Progenitor cell of endocrine pancreas (in vitro differentiated cells): ENCODE results near the gene CHN2. TPM values are rescaled to one million over a fixed set of nuclear protein-coding genes. Genes with fewer than 3 reads are reported as not detected.

Experiments
- DNase-seq: peaks from one replicate; pipeline ENCODE4 v3.0.0; 2021; ENCODE audit warnings: low spot score; ENCODE audit not compliant: unreplicated experiment
- H3K27ac Mint-ChIP-seq: 2 replicates; pipeline ENCODE4 v1.8.0; 2021; ENCODE audit warnings: mild to moderate bottlenecking, moderate library complexity, mixed read lengths
- H3K27me3 Mint-ChIP-seq: 2 replicates; pipeline ENCODE4 v1.8.0; 2021; ENCODE audit warnings: mixed read lengths
- H3K36me3 Mint-ChIP-seq: 2 replicates; pipeline ENCODE4 v1.8.0; 2022; ENCODE audit warnings: mixed read lengths; ENCODE audit not compliant: insufficient read depth
- H3K4me1 Mint-ChIP-seq: 2 replicates; pipeline ENCODE4 v1.8.0; 2021; ENCODE audit warnings: low read depth, mixed read lengths
- H3K4me3 Mint-ChIP-seq: 2 replicates; pipeline ENCODE4 v1.8.0; 2021; ENCODE audit warnings: low read depth, mild to moderate bottlenecking, moderate library complexity, mixed read lengths
- H3K9me3 Mint-ChIP-seq: 2 replicates; pipeline ENCODE4 v1.8.0; 2021; ENCODE audit warnings: low read depth, mixed read lengths
- total RNA-seq: library from RNA; stranded (reverse); gene quantifications from 2 replicates; pipeline ENCODE4 v1.2.1, GENCODE V29; 2021
- TF ChIP-seq, protein P1 (sequence below): fragments of 200-600 bp; sonication (generic); IDR thresholded peaks from one replicate; pipeline ENCODE4 v1.5.0; 2021; ENCODE audit warnings: antibody characterized with exemption, mild to moderate bottlenecking; ENCODE audit not compliant: unreplicated experiment

CHN2 gene
- total RNA-seq, 1 donor from 2014 or later = 22.0 TPM

GRCh38 chr7:29344334-29344978, 149.9 kb downstream of the CHN2 start:
- H3K27me3 Mint-ChIP-seq = no peaks in the 10 kb centered on the region
- H3K36me3 Mint-ChIP-seq = no peaks in the 10 kb centered on the region
- no peak overlapping the region for H3K27ac Mint-ChIP-seq
- H3K4me3 Mint-ChIP-seq = no peak overlapping the region
- no peak for DNase-seq
- TF ChIP-seq, protein P1, sequence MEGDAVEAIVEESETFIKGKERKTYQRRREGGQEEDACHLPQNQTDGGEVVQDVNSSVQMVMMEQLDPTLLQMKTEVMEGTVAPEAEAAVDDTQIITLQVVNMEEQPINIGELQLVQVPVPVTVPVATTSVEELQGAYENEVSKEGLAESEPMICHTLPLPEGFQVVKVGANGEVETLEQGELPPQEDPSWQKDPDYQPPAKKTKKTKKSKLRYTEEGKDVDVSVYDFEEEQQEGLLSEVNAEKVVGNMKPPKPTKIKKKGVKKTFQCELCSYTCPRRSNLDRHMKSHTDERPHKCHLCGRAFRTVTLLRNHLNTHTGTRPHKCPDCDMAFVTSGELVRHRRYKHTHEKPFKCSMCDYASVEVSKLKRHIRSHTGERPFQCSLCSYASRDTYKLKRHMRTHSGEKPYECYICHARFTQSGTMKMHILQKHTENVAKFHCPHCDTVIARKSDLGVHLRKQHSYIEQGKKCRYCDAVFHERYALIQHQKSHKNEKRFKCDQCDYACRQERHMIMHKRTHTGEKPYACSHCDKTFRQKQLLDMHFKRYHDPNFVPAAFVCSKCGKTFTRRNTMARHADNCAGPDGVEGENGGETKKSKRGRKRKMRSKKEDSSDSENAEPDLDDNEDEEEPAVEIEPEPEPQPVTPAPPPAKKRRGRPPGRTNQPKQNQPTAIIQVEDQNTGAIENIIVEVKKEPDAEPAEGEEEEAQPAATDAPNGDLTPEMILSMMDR = no peak
- peaks cover 13% of the 10 kb centered on the region for H3K4me1 Mint-ChIP-seq
- H3K9me3 Mint-ChIP-seq = no peaks in the 10 kb centered on the region

DNA sequence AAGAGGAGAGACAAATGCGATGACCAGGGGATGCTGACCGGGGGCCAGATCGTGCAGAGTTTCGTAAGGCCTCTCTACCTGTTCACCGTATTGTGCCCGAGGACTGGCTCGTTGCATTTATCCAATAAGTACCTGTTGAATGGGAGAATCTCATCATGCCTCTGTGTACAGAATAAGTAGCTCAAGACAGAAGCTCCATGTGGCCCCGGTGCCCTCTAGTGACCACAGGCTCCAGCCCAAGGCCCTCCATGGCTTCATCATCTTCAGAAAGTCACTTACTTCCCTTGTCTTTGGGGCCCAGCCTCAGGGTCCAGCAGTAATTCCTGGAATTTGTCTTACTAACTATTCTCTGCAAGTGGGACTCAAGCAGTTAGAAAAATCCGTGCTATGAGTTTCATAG, 151.0 kb downstream of the CHN2 start:
- Mint-ChIP-seq H3K4me3 (no peak overlapping the region), H3K4me1 (peaks cover 13% of the 10 kb centered on the region), H3K27me3 (no peaks in the 10 kb centered on the region), H3K27ac (no peak overlapping the region), H3K9me3 (no peaks in the 10 kb centered on the region), H3K36me3 (no peaks in the 10 kb centered on the region)
- no peak for DNase-seq
- TF ChIP-seq, protein P1 = peak; percentile 59

- H3K27ac Mint-ChIP-seq = no peak overlapping the region
- H3K4me1 Mint-ChIP-seq = peaks cover 6% of the 10 kb centered on the region
- H3K4me3 Mint-ChIP-seq = no peak overlapping the region
- no peaks in the 10 kb centered on the region for H3K9me3 Mint-ChIP-seq
- TF ChIP-seq, protein P1 = no peak
- H3K36me3 Mint-ChIP-seq = no peaks in the 10 kb centered on the region
- H3K27me3 Mint-ChIP-seq = no peaks in the 10 kb centered on the region
- DNase-seq = no peak
These were observed 151.8 kb downstream of the CHN2 start for GRCh38 chr7:29346231-29346978.

DNA sequence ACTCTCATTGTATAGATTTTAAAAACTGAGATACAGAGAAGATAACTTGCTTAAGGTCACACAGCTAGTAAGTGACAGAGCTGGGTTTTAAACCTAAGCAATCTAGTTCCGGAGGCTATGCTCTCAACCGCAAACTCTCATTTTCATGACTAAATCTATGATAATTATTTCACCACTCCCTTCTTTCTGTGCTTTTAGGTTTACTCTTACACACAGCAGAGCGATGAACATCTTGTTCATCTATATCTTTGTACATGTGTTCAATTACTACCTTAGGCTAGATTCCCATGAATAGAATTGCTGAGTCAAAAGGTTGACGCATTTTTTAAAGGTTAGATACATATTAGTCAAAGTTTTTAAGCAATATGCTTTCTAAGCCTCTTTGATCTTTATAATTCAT, 154.8 kb downstream of the CHN2 start:
- Mint-ChIP-seq H3K4me3 (no peak overlapping the region), H3K27ac (no peak overlapping the region), H3K36me3 (no peaks in the 10 kb centered on the region)

GRCh38 chr7:29350351-29350750, 155.8 kb downstream of the CHN2 start:
- H3K9me3 Mint-ChIP-seq = no peaks in the 10 kb centered on the region

More for the DNA sequence above, 154.8 kb downstream of the CHN2 start:
- no peaks in the 10 kb centered on the region for H3K9me3 Mint-ChIP-seq
- TF ChIP-seq, protein P1 = no peak
- H3K4me1 Mint-ChIP-seq = peaks cover 10% of the 10 kb centered on the region
- DNase-seq = no peak
- no peaks in the 10 kb centered on the region for H3K27me3 Mint-ChIP-seq

More at GRCh38 chr7:29350351-29350750, 155.8 kb downstream of the CHN2 start:
- no peak for DNase-seq
- Mint-ChIP-seq H3K27me3 (no peaks in the 10 kb centered on the region), H3K4me3 (no peak overlapping the region), H3K4me1 (peaks cover 11% of the 10 kb centered on the region), H3K27ac (no peak overlapping the region), H3K36me3 (no peaks in the 10 kb centered on the region)
- TF ChIP-seq, protein P1 = no peak
